OCI-LY1 (cell line): Measurements from ENCODE around the gene COG2.

ENCODE experiments used
- H2AFZ ChIP-seq: fragments of 200-600 bp; sonication (generic), shearing (Covaris generic); 2 replicates; pipeline ENCODE4 v1.6.0; 2014; ENCODE audit warnings: antibody characterized with exemption, mild to moderate bottlenecking, low read length
- H3F3A ChIP-seq: fragments of 200-600 bp; sonication (generic), shearing (Covaris generic); 2 replicates; pipeline ENCODE4 v1.6.0; 2014; ENCODE audit warnings: mild to moderate bottlenecking, antibody characterized with exemption, low read length, moderate library complexity; ENCODE audit not compliant: insufficient read depth
- H3K27ac ChIP-seq: fragments of 200-600 bp; sonication (generic); 2 replicates; pipeline ENCODE4 v1.5.1; 2014; ENCODE audit warnings: low read length, mixed run types, mild to moderate bottlenecking, low read depth; ENCODE audit not compliant: poor library complexity, severe bottlenecking
- H3K27me3 ChIP-seq: fragments of 200-600 bp; sonication (generic); 2 replicates; pipeline ENCODE4 v1.6.0; 2014; ENCODE audit warnings: antibody characterized with exemption, mild to moderate bottlenecking, low read length, moderate library complexity; ENCODE audit not compliant: insufficient read depth
- H3K36me3 ChIP-seq: fragments of 200-600 bp; sonication (generic); 2 replicates; pipeline ENCODE4 v1.6.1; 2014; ENCODE audit warnings: mild to moderate bottlenecking, antibody characterized with exemption, low read length, moderate library complexity, mixed read lengths; ENCODE audit not compliant: insufficient read depth
- H3K4me1 ChIP-seq: fragments of 200-600 bp; sonication (generic); 2 replicates; pipeline ENCODE4 v1.5.1; 2014; ENCODE audit warnings: mild to moderate bottlenecking, low read length, moderate library complexity; ENCODE audit not compliant: insufficient read depth, severe bottlenecking
- H3K4me2 ChIP-seq: fragments of 200-600 bp; sonication (generic), shearing (Covaris generic); 2 replicates; pipeline ENCODE4 v1.6.1; 2014; ENCODE audit warnings: low read length
- H3K4me3 ChIP-seq: fragments of 200-600 bp; sonication (generic); 2 replicates; pipeline ENCODE4 v1.5.1; 2014; ENCODE audit warnings: low read length, low read depth, mild to moderate bottlenecking, mixed read lengths; ENCODE audit not compliant: poor library complexity, severe bottlenecking
- H3K79me2 ChIP-seq: fragments of 200-600 bp; shearing (Covaris generic); 2 replicates; pipeline ENCODE4 v1.6.1; 2016; ENCODE audit warnings: mixed run types, low read length, mixed read lengths; ENCODE audit not compliant: insufficient read depth
- H3K9ac ChIP-seq: fragments of 200-600 bp; sonication (generic), shearing (Covaris generic); 2 replicates; pipeline ENCODE4 v1.6.1; 2014; ENCODE audit warnings: mild to moderate bottlenecking, low read length, mixed read lengths
- H3K9me2 ChIP-seq: fragments of 200-600 bp; sonication (generic), shearing (Covaris generic); 2 replicates; pipeline ENCODE4 v1.6.1; 2014; ENCODE audit warnings: low read depth, mild to moderate bottlenecking, low read length, mixed read lengths
- H3K9me3 ChIP-seq: fragments of 200-600 bp; shearing (Covaris generic); 2 replicates; pipeline ENCODE4 v1.6.1; 2014; ENCODE audit warnings: low read length, mixed read lengths
- H4K20me1 ChIP-seq: fragments of 200-600 bp; sonication (generic), shearing (Covaris generic); 2 replicates; pipeline ENCODE4 v1.6.0; 2016; ENCODE audit warnings: mild to moderate bottlenecking, low read length; ENCODE audit not compliant: insufficient read depth
- CTCF ChIP-seq: fragments of 200-600 bp; sonication (generic), shearing (Covaris generic); IDR thresholded peaks from 2 replicates; pipeline ENCODE4 v1.5.1; 2017; ENCODE audit warnings: mild to moderate bottlenecking, antibody characterized with exemption, low read length, moderate library complexity, mixed read lengths
- EZH2 ChIP-seq: fragments of 200-600 bp; sonication (generic), shearing (Covaris generic); IDR thresholded peaks from 2 replicates; pipeline ENCODE4 v1.8.0; 2017; ENCODE audit warnings: borderline replicate concordance, mixed run types, mild to moderate bottlenecking, antibody characterized with exemption, low read length, moderate library complexity, mixed read lengths

The COG2 gene

GRCh38 chr1:230699716-230700115 is 57.4 kb downstream of the COG2 start:
- Histone ChIP-seq H3F3A (no peaks in the 10 kb centered on the region), H3K79me2 (no peaks in the 10 kb centered on the region), H3K4me3 (no peak overlapping the region), H3K27ac (no peak overlapping the region), H3K4me2 (no peak overlapping the region), H3K9me3 (no peaks in the 10 kb centered on the region), H4K20me1 (no peaks in the 10 kb centered on the region), H3K9me2 (no peaks in the 10 kb centered on the region), H3K4me1 (no peaks in the 10 kb centered on the region), H3K9ac (no peak overlapping the region), H3K36me3 (no peaks in the 10 kb centered on the region), H3K27me3 (no peaks in the 10 kb centered on the region), H2AFZ (no peak overlapping the region)
- TF ChIP-seq CTCF (no peak), EZH2 (no peak)

GRCh38 chr1:230700132-230700531 is 57.9 kb downstream of the COG2 start:
- TF ChIP-seq CTCF (no peak), EZH2 (no peak)
- H3K36me3 ChIP-seq = no peaks in the 10 kb centered on the region

GRCh38 chr1:230701434-230701833 is 59.2 kb downstream of the COG2 start:
- Histone ChIP-seq H3K27ac (no peak overlapping the region), H3K9me3 (no peaks in the 10 kb centered on the region), H3K36me3 (no peaks in the 10 kb centered on the region), H3K9ac (no peak overlapping the region), H2AFZ (no peak overlapping the region), H3K79me2 (no peaks in the 10 kb centered on the region), H4K20me1 (no peaks in the 10 kb centered on the region), H3K4me2 (no peak overlapping the region), H3K4me3 (no peak overlapping the region), H3F3A (no peaks in the 10 kb centered on the region), H3K27me3 (no peaks in the 10 kb centered on the region), H3K4me1 (no peaks in the 10 kb centered on the region), H3K9me2 (no peaks in the 10 kb centered on the region)
- TF ChIP-seq EZH2 (no peak), CTCF (no peak)

More at GRCh38 chr1:230700132-230700531, 57.9 kb downstream of the COG2 start:
- no peak overlapping the region for H3K9ac ChIP-seq
- H2AFZ ChIP-seq = no peak overlapping the region
- H3K9me3 ChIP-seq = no peaks in the 10 kb centered on the region
- H3K4me3 ChIP-seq = no peak overlapping the region
- no peaks in the 10 kb centered on the region for H4K20me1 ChIP-seq
- no peaks in the 10 kb centered on the region for H3K9me2 ChIP-seq
- H3K4me1 ChIP-seq = no peaks in the 10 kb centered on the region
- no peak overlapping the region for H3K4me2 ChIP-seq
- H3K27ac ChIP-seq = no peak overlapping the region
- H3K27me3 ChIP-seq = no peaks in the 10 kb centered on the region
- H3F3A ChIP-seq = no peaks in the 10 kb centered on the region
- no peaks in the 10 kb centered on the region for H3K79me2 ChIP-seq
